SK-N-SH (cell line): ENCODE measurements around the gene SSB. TPM values are rescaled to one million over a fixed set of nuclear protein-coding genes. Genes with fewer than 3 reads are reported as not detected.

ENCODE experiments used
- CTCF ChIA-PET: fragments of 300-600, 350-600 bp; formaldehyde crosslinking; extraction: SDS; loops from one replicate; lab custom pipeline; 2021; lab: Yijun Ruan, JAX
- POLR2A ChIA-PET: fragments of 350-600 bp; sonication (Branson Sonifier 250); formaldehyde crosslinking; extraction: SDS; loops from one replicate; lab custom pipeline; 2020; ENCODE audit warnings: antibody characterized with exemption, inconsistent platforms; lab: Yijun Ruan, JAX
- DNase-seq: peaks from one replicate; pipeline ENCODE4 v3.0.0; 2012
- H2AFZ ChIP-seq: fragments of 200-600 bp; sonication (generic); 2 replicates; pipeline ENCODE4 v1.8.1; 2016; ENCODE audit warnings: antibody characterized with exemption, mild to moderate bottlenecking, low read depth
- H3F3A ChIP-seq: fragments of 200-600 bp; sonication (generic); replicated peaks from 2 replicates; pipeline ENCODE3; 2016; ENCODE audit warnings: antibody characterized with exemption, mild to moderate bottlenecking; ENCODE audit not compliant: insufficient read depth
- H3K27ac ChIP-seq, 2 experiments: fragments of 200-500 bp in 1 of 2; fragments of 200-600 bp in 1 of 2; sonication (Bioruptor generic) in 1 of 2; sonication (generic), shearing (Covaris generic) in 1 of 2; 2 replicates each; pipeline versions ENCODE4 v1.5.1 to v1.6.1; 2014 to 2016; ENCODE audit warnings: low read depth in 2 of 2, inconsistent platforms in 1 of 2, low read length in 1 of 2, mild to moderate bottlenecking in 1 of 2, mixed read lengths in 1 of 2
- H3K27me3 ChIP-seq: fragments of 200-600 bp; sonication (generic), shearing (Covaris generic); 2 replicates; pipeline ENCODE4 v1.6.1; 2016; ENCODE audit warnings: mixed run types; ENCODE audit not compliant: insufficient read depth
- H3K36me3 ChIP-seq, 2 experiments: fragments of 200-500 bp in 1 of 2; fragments of 200-600 bp in 1 of 2; sonication (Bioruptor generic) in 1 of 2; sonication (generic) in 1 of 2; replicated peaks in 1 of 2; 2 replicates each; pipeline versions ENCODE3 to v1.5.1; 2014 to 2016; ENCODE audit warnings: low read length in 1 of 2, mild to moderate bottlenecking in 1 of 2; ENCODE audit not compliant: insufficient read depth in 2 of 2, control insufficient read depth in 1 of 2
- H3K4me1 ChIP-seq, 2 experiments: fragments of 200-500 bp in 1 of 2; fragments of 200-600 bp in 1 of 2; sonication (Bioruptor generic) in 1 of 2; sonication (generic), shearing (Covaris generic) in 1 of 2; 2 replicates each; pipeline versions ENCODE4 v1.5.1 to v1.6.1; 2014 to 2016; ENCODE audit warnings: low read depth in 1 of 2, low read length in 1 of 2, mixed run types in 1 of 2; ENCODE audit not compliant: insufficient read depth in 2 of 2, control insufficient read depth in 1 of 2
- H3K4me2 ChIP-seq: fragments of 200-600 bp; sonication (generic), shearing (Covaris generic); 2 replicates; pipeline ENCODE4 v1.6.1; 2017; ENCODE audit warnings: mixed run types
- H3K4me3 ChIP-seq, 2 experiments: fragments of 200-500 bp in 1 of 2; fragments of 200-600 bp in 1 of 2; sonication (Bioruptor generic) in 1 of 2; sonication (generic), shearing (Covaris generic) in 1 of 2; 2 replicates each; pipeline versions ENCODE4 v1.5.1 to v1.8.1; 2014 to 2016; ENCODE audit warnings: low read depth in 2 of 2, inconsistent platforms in 1 of 2, low read length in 1 of 2, mild to moderate bottlenecking in 1 of 2, mixed read lengths in 1 of 2, moderate library complexity in 1 of 2
- H3K79me2 ChIP-seq: fragments of 200-600 bp; sonication (generic); 2 replicates; pipeline ENCODE4 v1.8.1; 2017; ENCODE audit warnings: mild to moderate bottlenecking; ENCODE audit not compliant: insufficient read depth
- H3K9ac ChIP-seq: fragments of 200-600 bp; sonication (generic); 2 replicates; pipeline ENCODE4 v1.6.1; 2017; ENCODE audit warnings: mixed run types
- H3K9me2 ChIP-seq: fragments of 200-600 bp; sonication (generic); 2 replicates; pipeline ENCODE4 v1.6.1; 2017; ENCODE audit warnings: mixed run types
- H3K9me3 ChIP-seq: fragments of 200-600 bp; sonication (generic); 2 replicates; pipeline ENCODE4 v1.6.1; 2017; ENCODE audit warnings: mixed run types, mild to moderate bottlenecking, moderate library complexity
- H4K20me1 ChIP-seq: fragments of 200-600 bp; sonication (generic); 2 replicates; pipeline ENCODE4 v1.6.1; 2017; ENCODE audit warnings: mild to moderate bottlenecking, mixed run types; ENCODE audit not compliant: insufficient read depth
- GATA2 ChIP-seq: sonication (generic); formaldehyde crosslinking; IDR thresholded peaks from 2 replicates; pipeline ENCODE4 v1.5.0; 2020; ENCODE audit warnings: mild to moderate bottlenecking, missing genetic modification reagents
- JUND ChIP-seq: IDR thresholded peaks from 2 replicates; pipeline ENCODE4 v1.4.0; 2012
- MXI1 ChIP-seq: IDR thresholded peaks from 2 replicates; pipeline ENCODE4 v1.6.1; 2012; ENCODE audit warnings: mild to moderate bottlenecking, low read depth, low read length, improper control_type of control experiment
- NFIC ChIP-seq: IDR thresholded peaks from 2 replicates; pipeline ENCODE4 v1.4.0; 2012; ENCODE audit warnings: borderline replicate concordance
- POLR2AphosphoS5 ChIP-seq: IDR thresholded peaks from 2 replicates; pipeline ENCODE4 v1.6.1; 2012; ENCODE audit warnings: low read depth, low read length
- RAD21 ChIP-seq: IDR thresholded peaks from 2 replicates; pipeline ENCODE4 v1.6.1; 2012; ENCODE audit warnings: mild to moderate bottlenecking, low read length
- REST ChIP-seq: IDR thresholded peaks from 2 replicates; pipeline ENCODE4 v1.6.1; 2012; ENCODE audit warnings: mild to moderate bottlenecking, low read depth, low read length, moderate library complexity
- TAF1 ChIP-seq: IDR thresholded peaks from 2 replicates; pipeline ENCODE4 v1.6.1; 2012; ENCODE audit warnings: low read depth, mild to moderate bottlenecking, low read length, moderate library complexity, borderline replicate concordance
- WGBS: methylation state at CpG from one replicate; pipeline ENCODE4 v1.1.6; 2017; ENCODE audit warnings: low lambda C conversion rate; 5-methylcytosine and 5-hydroxymethylcytosine counted together
- polyA plus RNA-seq, 3 experiments: library from polyadenylated mRNA; depleted of rRNA; stranded (reverse); fragments of >200 nt; gene quantifications; 2 replicates each; pipeline ENCODE4 v1.2.3, GENCODE V29; 2012
- TF ChIP-seq, protein P1 (sequence below): fragments of 150-350 bp; IDR thresholded peaks from 2 replicates; pipeline ENCODE4 v1.6.1; 2016; ENCODE audit warnings: mild to moderate bottlenecking, low read depth, low read length

The SSB gene
- polyA plus RNA-seq, 1 of the 3 experiments (the other 2 are of a cell fraction), result 60.8 TPM

GRCh38 chr2:169790581-169790980, 8.1 kb upstream of the SSB start:
- no peaks in the 10 kb centered on the region for H3K36me3 ChIP-seq
- DNase-seq, result no peak
- H3K27me3 ChIP-seq, result no peaks in the 10 kb centered on the region
- H3K27ac ChIP-seq, result no peak overlapping the region
- no peak for TF ChIP-seq REST
- no peak for TF ChIP-seq MXI1
- TF ChIP-seq, protein P1, sequence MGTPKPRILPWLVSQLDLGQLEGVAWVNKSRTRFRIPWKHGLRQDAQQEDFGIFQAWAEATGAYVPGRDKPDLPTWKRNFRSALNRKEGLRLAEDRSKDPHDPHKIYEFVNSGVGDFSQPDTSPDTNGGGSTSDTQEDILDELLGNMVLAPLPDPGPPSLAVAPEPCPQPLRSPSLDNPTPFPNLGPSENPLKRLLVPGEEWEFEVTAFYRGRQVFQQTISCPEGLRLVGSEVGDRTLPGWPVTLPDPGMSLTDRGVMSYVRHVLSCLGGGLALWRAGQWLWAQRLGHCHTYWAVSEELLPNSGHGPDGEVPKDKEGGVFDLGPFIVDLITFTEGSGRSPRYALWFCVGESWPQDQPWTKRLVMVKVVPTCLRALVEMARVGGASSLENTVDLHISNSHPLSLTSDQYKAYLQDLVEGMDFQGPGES, result no peak
- no peak overlapping the region for H3K4me2 ChIP-seq
- ChIA-PET POLR2A (no interaction called here), CTCF (interaction anchor here (0.9 to 1.2 kb wide), 2 partner anchors 87 to 98 kb away, joined by 3 to 5 read pairs; no protein-coding TSS in a partner anchor)
- no peaks in the 10 kb centered on the region for H4K20me1 ChIP-seq
- H3K79me2 ChIP-seq, result no peaks in the 10 kb centered on the region
- no peaks in the 10 kb centered on the region for H3K9me2 ChIP-seq
- no peaks in the 10 kb centered on the region for H3K9me3 ChIP-seq
- no peaks in the 10 kb centered on the region for H3K4me1 ChIP-seq
- no peak overlapping the region for H3K4me3 ChIP-seq
- H3K9ac ChIP-seq, result no peak overlapping the region
- H3F3A ChIP-seq, result no peaks in the 10 kb centered on the region
- WGBS, result 85% methylated on average over 5 of the region's 5 CpGs
- H2AFZ ChIP-seq, result no peak overlapping the region

DNA sequence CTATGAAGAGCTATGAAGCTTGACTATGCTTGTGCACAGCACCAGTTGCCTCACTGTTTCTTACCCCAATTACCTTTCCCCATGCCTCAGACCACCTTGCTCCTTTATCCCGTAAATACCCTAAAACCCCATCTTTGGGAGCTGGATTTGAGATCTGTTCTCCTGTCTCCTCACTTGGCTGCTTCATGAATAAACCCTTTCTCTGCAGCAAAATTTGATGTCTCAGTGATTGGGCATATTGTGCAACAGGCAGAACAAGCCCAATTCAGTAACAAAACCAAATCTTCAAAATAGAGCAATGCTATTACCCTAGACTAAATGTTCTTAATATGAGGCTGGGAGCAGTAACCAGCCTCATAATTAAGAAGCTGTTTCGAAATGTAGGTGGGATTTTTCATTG, 3.5 kb upstream of the SSB start:
- POLR2A ChIA-PET, result no interaction called here
- H4K20me1 ChIP-seq, result no peaks in the 10 kb centered on the region
- no peak overlapping the region for H3K9ac ChIP-seq
- H3K27ac ChIP-seq, result no peak overlapping the region
- 35% methylated on average over 2 of the region's 2 CpGs for WGBS
- H3K4me3 ChIP-seq, result no peak overlapping the region
- DNase-seq, result no peak
- CTCF ChIA-PET, result interaction anchor here (1.0 kb wide), 1 partner anchor 39 kb away, joined by 3 read pairs; no protein-coding TSS in a partner anchor
- no peaks in the 10 kb centered on the region for H3K9me3 ChIP-seq
- peaks cover 13% of the 10 kb centered on the region for H3K79me2 ChIP-seq
- no peak overlapping the region for H3K4me2 ChIP-seq
- no peaks in the 10 kb centered on the region for H3F3A ChIP-seq
- H2AFZ ChIP-seq, result no peak overlapping the region
- H3K4me1 ChIP-seq, result no peaks in the 10 kb centered on the region; a peak in 1 of 4 replicates
- no peaks in the 10 kb centered on the region for H3K36me3 ChIP-seq
- TF ChIP-seq, protein P1, result no peak
- TF ChIP-seq RAD21, result no peak
- no peak for TF ChIP-seq MXI1
- no peak for TF ChIP-seq NFIC
- TF ChIP-seq GATA2 (CRISPR knock-in tag), result no peak
- TF ChIP-seq TAF1, result no peak
- no peak for TF ChIP-seq JUND
- TF ChIP-seq POLR2AphosphoS5, result no peak
- no peaks in the 10 kb centered on the region for H3K9me2 ChIP-seq
- no peaks in the 10 kb centered on the region for H3K27me3 ChIP-seq
